ENCODE measurements around the gene VAPB. TPM values are rescaled to one million over a fixed set of nuclear protein-coding genes. Genes with fewer than 3 reads are reported as not detected.
A peak's percentile ranks its signal among the peaks of the same experiment; 100 is the strongest.

VAPB gene
- total and polyA plus RNA-seq, 2 of the 4 experiments (the other 2 are of a cell fraction), result 9.1 to 26.0 TPM

DNA sequence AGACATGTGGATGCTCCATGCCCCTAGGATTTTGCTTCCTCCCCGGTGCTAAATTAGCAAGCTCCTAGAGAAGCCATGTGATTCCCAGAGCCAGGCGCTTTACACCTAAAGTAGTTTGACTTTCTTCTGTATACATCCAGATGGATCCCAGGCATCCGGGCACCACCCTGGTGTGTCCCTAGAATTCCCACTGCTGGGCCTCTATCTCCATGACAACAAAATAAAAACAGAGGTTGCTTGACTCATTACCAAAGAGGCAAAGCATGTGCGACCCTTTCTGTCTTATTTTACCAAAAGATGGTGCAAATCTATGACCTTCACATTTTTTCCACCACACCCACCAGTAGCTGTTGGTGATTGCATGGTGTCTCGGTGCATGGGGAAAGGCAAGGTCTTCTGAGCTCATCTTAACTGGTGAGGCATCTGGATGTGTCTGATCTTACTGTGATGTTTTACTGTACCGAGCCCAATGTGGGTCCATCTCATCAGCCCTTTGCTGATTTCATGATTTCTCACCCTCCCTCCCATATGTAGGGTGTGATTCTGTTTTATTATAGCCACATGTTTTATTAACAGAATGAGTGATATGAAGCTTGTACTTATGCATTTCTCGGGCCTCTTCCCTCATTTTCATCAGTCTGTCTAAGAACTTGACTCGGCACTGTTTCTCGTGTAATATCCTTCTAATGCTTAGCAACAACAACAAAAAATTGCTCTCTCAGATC lies 27.4 kb upstream of the VAPB start:
- Histone ChIP-seq H3K56ac (ENCODE audit: extremely low read depth, insufficient read depth, low read length) (no peak overlapping the region), H4K20me1 (ENCODE audit: insufficient read depth, low read length) (no peaks in the 10 kb centered on the region), H3K9me1 (ENCODE audit: insufficient read depth, low read length) (no peaks in the 10 kb centered on the region), H2AFZ (replicated peaks; ENCODE audit: low read length, poor library complexity) (no peak overlapping the region), H3K9ac (ENCODE audit: low read depth, low read length) (no peak overlapping the region), H2BK20ac (ENCODE audit: low read depth, low read length) (no peak overlapping the region), H3K27me3 (ENCODE audit: control insufficient read depth, insufficient read depth, low read length) (no peaks in the 10 kb centered on the region), H3K36me3 (ENCODE audit: control insufficient read depth, insufficient read depth, low read length) (peaks cover 17% of the 10 kb centered on the region), H2AK5ac (ENCODE audit: low read depth, low read length) (no peak overlapping the region), H3K23ac (ENCODE audit: low read depth, low read length) (no peak overlapping the region), H4K91ac (ENCODE audit: insufficient read depth, low read depth, low read length) (no peak overlapping the region), H3K9me3 (ENCODE audit: control insufficient read depth, insufficient read depth, low read length) (no peaks in the 10 kb centered on the region), H2BK120ac (ENCODE audit: low read depth, low read length) (no peak overlapping the region), H3K79me1 (ENCODE audit: low read depth in 1 of 2, low read length in 2 of 2) (peaks cover 3 to 8% of the 10 kb centered on the region in 2 experiments; a peak in 3 of 4 replicates), H3K18ac (ENCODE audit: low read depth, low read length) (no peak overlapping the region), H4K8ac (ENCODE audit: low read depth in 2 of 2, low read length in 2 of 2) (no peak overlapping the region), H3K14ac (replicated peaks; ENCODE audit: low read depth, low read length) (no peak overlapping the region), H3K4me3 (ENCODE audit: insufficient read depth, low read depth, low read length) (no peak overlapping the region), H2BK15ac (ENCODE audit: low read depth, low read length) (no peak overlapping the region), H3K27ac (ENCODE audit: insufficient read depth, low read length) (no peak overlapping the region), H4K5ac (ENCODE audit: low read depth, low read length) (no peak overlapping the region), H3K4me2 (ENCODE audit: low read depth, low read length) (no peak overlapping the region), H2AK9ac (replicated peaks; ENCODE audit: low read depth, low read length, poor library complexity) (no peak overlapping the region), H3K4ac (ENCODE audit: low read depth, low read length) (no peak overlapping the region), H3K4me1 (ENCODE audit: control insufficient read depth, insufficient read depth, low read length) (peaks cover 2% of the 10 kb centered on the region; the same call in 1 of the 2 replicates), H2BK5ac (ENCODE audit: low read depth, low read length, poor library complexity, severe bottlenecking) (no peak overlapping the region)
- no peak for TF ChIP-seq RFX5 (IDR thresholded peaks at IDR 0.05; ENCODE audit: low read depth, low read length)
- TF ChIP-seq BHLHE40 (IDR thresholded peaks at IDR 0.05; ENCODE audit: low read depth, low read length), result peak; percentile 81
- TF ChIP-seq CEBPB (IDR thresholded peaks at IDR 0.05; ENCODE audit: low read depth, low read length), result peak; percentile 61
- ChIA-PET CTCF (no interaction called here), POLR2A (ENCODE audit: unreplicated experiment) (no interaction called here)
- in situ Hi-C loops (cut with MboI; ENCODE audit: low sequenced_read_pairs) (no loop called here), intact Hi-C loops (cut with micrococcal nuclease) (no loop called here), dilution Hi-C loops (cut with HindIII; ENCODE audit: low sequenced_read_pairs, unreplicated experiment) (no loop called here)
- 100% methylated on average over 2 of the region's 9 CpGs; no CpG with 5 or more reads in 1 of the 2 experiments for WGBS, 2 experiments (ENCODE audit: extremely low coverage in 2 of 2, insufficient read length in 1 of 2)
- DNase-seq (peak; percentile 51), ATAC-seq (ENCODE audit: low read depth) (peak; percentile 21; the same call in 1 of the 2 replicates)
- BruUV-seq (replicated peaks), result no TSS peak

Measured in IMR-90 (cell line).